OCI-LY7 (cell line): ENCODE results near the gene LDLRAD2. TPM values are rescaled to one million over a fixed set of nuclear protein-coding genes. Genes with fewer than 3 reads are reported as not detected.

ENCODE experiments used
- BruUV-seq: library from RNA; stranded (reverse); fragments of 400-500 nt; replicated peaks from 2 replicates; lab custom pipeline; 2021; lab: Mats Ljungman, UMichigan
- CTCF ChIA-PET: fragments of 300-600 bp; sonication (Branson Sonifier 250); formaldehyde crosslinking; loops from one replicate; lab custom pipeline; 2022; ENCODE audit warnings: antibody characterized with exemption; ENCODE audit not compliant: unreplicated experiment; lab: Charles Lee
- POLR2A ChIA-PET: fragments of 300-600 bp; sonication (Branson Sonifier 250); formaldehyde crosslinking; loops from one replicate; lab custom pipeline; 2022; ENCODE audit warnings: antibody characterized with exemption; lab: Charles Lee
- DNase-seq: peaks from one replicate; pipeline ENCODE4 v3.0.0-alpha.2; 2015; ENCODE audit warnings: low spot score
- H2AFZ ChIP-seq: fragments of 200-600 bp; sonication (generic), shearing (Covaris generic); 2 replicates; pipeline ENCODE4 v1.6.1; 2014; ENCODE audit warnings: mild to moderate bottlenecking, antibody characterized with exemption, low read length, moderate library complexity
- H3K27ac ChIP-seq: fragments of 200-600 bp; sonication (generic); 2 replicates; pipeline ENCODE4 v1.5.1; 2014; ENCODE audit warnings: mixed run types, low read depth, mild to moderate bottlenecking, moderate library complexity, low read length, inconsistent platforms; ENCODE audit not compliant: poor library complexity, severe bottlenecking
- H3K36me3 ChIP-seq: fragments of 200-600 bp; sonication (generic); 2 replicates; pipeline ENCODE4 v1.6.1; 2014; ENCODE audit warnings: mild to moderate bottlenecking, antibody characterized with exemption, low read length, moderate library complexity, mixed read lengths; ENCODE audit not compliant: insufficient read depth
- H3K4me1 ChIP-seq: fragments of 200-600 bp; sonication (generic); 2 replicates; pipeline ENCODE4 v1.5.1; 2014; ENCODE audit warnings: mild to moderate bottlenecking, low read length; ENCODE audit not compliant: insufficient read depth, poor library complexity, severe bottlenecking
- H3K4me2 ChIP-seq: fragments of 200-600 bp; sonication (generic); 2 replicates; pipeline ENCODE4 v1.6.1; 2014; ENCODE audit warnings: mild to moderate bottlenecking, low read length
- H3K4me3 ChIP-seq: fragments of 200-600 bp; sonication (generic); 2 replicates; pipeline ENCODE4 v1.5.1; 2014; ENCODE audit warnings: mild to moderate bottlenecking, low read depth, low read length; ENCODE audit not compliant: poor library complexity, severe bottlenecking
- H3K79me2 ChIP-seq: fragments of 200-600 bp; sonication (generic); 2 replicates; pipeline ENCODE4 v1.6.1; 2016; ENCODE audit warnings: low read depth, mild to moderate bottlenecking, low read length, moderate library complexity, mixed read lengths; ENCODE audit not compliant: insufficient read depth
- H3K9me2 ChIP-seq: fragments of 200-600 bp; sonication (generic); 2 replicates; pipeline ENCODE4 v1.6.1; 2016; ENCODE audit warnings: mild to moderate bottlenecking, low read length, mixed read lengths; ENCODE audit not compliant: insufficient read depth
- H3K9me3 ChIP-seq: fragments of 200-600 bp; sonication (generic); 2 replicates; pipeline ENCODE4 v1.6.1; 2014; ENCODE audit warnings: mild to moderate bottlenecking, mixed run types, low read length, mixed read lengths
- H4K20me1 ChIP-seq: fragments of 200-600 bp; sonication (generic); 2 replicates; pipeline ENCODE4 v1.6.1; 2014; ENCODE audit warnings: mild to moderate bottlenecking, antibody characterized with exemption, low read length, moderate library complexity, mixed read lengths; ENCODE audit not compliant: insufficient read depth
- CTCF ChIP-seq: fragments of 200-600 bp; sonication (generic); conservative IDR thresholded peaks from 2 replicates; pipeline ENCODE4 v1.5.1; 2014; ENCODE audit warnings: mild to moderate bottlenecking, antibody characterized with exemption, low read length, moderate library complexity, mixed read lengths
- EZH2phosphoT487 ChIP-seq: fragments of 200-600 bp; sonication (generic); IDR thresholded peaks from 2 replicates; pipeline ENCODE4 v1.6.1; 2018; ENCODE audit warnings: low read depth, borderline replicate concordance, mild to moderate bottlenecking, mixed run types, antibody characterized with exemption, low read length, moderate library complexity, mixed read lengths
- intact Hi-C: fragments of 100-400 bp; cut with micrococcal nuclease; formaldehyde crosslinking; loops from one replicate; pipeline ENCODE4 v1.10.0; 2022; ENCODE audit not compliant: unreplicated experiment
- total RNA-seq, 2 experiments: library from RNA; depleted of rRNA in 1 of 2; stranded (reverse); fragments of >200 nt in 1 of 2; shearing (Covaris generic) in 1 of 2; gene quantifications; 2 replicates each; pipeline ENCODE4 v1.2.3, GENCODE V29; 2014 to 2022

Gene LDLRAD2
- total RNA-seq, 2 experiments from 2014 or later, result not detected

GRCh38 chr1:21840981-21841380, 28.9 kb downstream of the LDLRAD2 start:
- no peaks in the 10 kb centered on the region for H3K36me3 ChIP-seq
- intact Hi-C loops, result loop anchor here (10.0 kb wide), 1 partner anchor 124 kb away; no protein-coding TSS in a partner anchor
- no peak overlapping the region for H3K4me2 ChIP-seq
- no peak overlapping the region for H3K4me3 ChIP-seq
- ChIA-PET CTCF (no interaction called here), POLR2A (no interaction called here)
- no peaks in the 10 kb centered on the region for H3K4me1 ChIP-seq
- H4K20me1 ChIP-seq, result no peaks in the 10 kb centered on the region
- no TSS peak for BruUV-seq
- TF ChIP-seq CTCF (no peak), EZH2phosphoT487 (no peak)
- no peak overlapping the region for H3K27ac ChIP-seq
- no peaks in the 10 kb centered on the region for H3K9me2 ChIP-seq
- no peaks in the 10 kb centered on the region for H3K9me3 ChIP-seq
- H3K79me2 ChIP-seq, result no peaks in the 10 kb centered on the region
- H2AFZ ChIP-seq, result no peak overlapping the region
- no peak for DNase-seq

DNA sequence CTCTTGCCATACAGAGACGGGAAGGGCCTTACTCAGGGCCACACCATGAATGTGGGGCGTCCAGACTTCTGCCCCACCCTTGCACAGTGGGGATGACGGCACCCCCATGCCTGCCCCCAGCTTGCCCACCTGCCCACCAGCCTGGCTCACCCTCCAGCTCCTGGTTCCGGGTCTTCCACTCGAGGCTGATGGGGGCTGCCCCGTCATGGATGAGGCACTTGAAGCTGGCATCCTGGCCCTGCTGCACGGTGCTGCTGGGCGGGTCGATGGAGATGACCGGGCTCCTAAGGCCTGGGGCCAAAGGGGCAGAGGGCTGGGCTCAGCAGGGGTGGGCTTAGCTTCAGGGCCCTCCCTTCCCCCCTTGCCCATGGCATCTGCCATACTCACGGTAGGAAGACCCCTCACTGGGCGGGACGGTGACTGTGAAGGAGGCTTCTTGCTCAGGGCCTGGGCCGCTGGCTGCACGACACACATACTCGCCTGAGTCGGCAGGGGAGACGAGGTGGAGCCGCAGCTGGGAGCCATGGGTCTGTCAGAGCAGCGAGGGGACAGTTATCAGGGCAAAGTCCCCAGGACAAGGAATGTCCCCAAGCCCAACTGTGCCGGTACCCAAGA, 29.9 kb downstream of the LDLRAD2 start:
- ChIA-PET CTCF (no interaction called here), POLR2A (no interaction called here)

More for the DNA sequence above, 29.9 kb downstream of the LDLRAD2 start:
- Histone ChIP-seq H2AFZ (no peak overlapping the region), H3K27ac (no peak overlapping the region), H3K4me3 (no peak overlapping the region), H3K9me3 (no peaks in the 10 kb centered on the region), H3K36me3 (no peaks in the 10 kb centered on the region), H3K9me2 (no peaks in the 10 kb centered on the region), H3K79me2 (no peaks in the 10 kb centered on the region), H3K4me1 (no peaks in the 10 kb centered on the region), H3K4me2 (no peak overlapping the region), H4K20me1 (no peaks in the 10 kb centered on the region)
- BruUV-seq, result no TSS peak
- TF ChIP-seq EZH2phosphoT487 (no peak), CTCF (no peak)
- no peak for DNase-seq
- intact Hi-C loops, result loop anchor here (10.0 kb wide), 1 partner anchor 123 kb away; no protein-coding TSS in a partner anchor
